Coronary artery (tissue), 2 donors: ENCODE measurements around the gene XYLT2.

Source experiments
- DNase-seq: peaks from one replicate; pipeline ENCODE4 v3.0.0-alpha.2; 2017; ENCODE audit warnings: low spot score
- H3K27ac ChIP-seq, 2 donors: fragments of 200-600 bp; sonication (generic); one replicate each; pipeline ENCODE4 v1.5.1; 2016 to 2019
- H3K4me3 ChIP-seq: fragments of 200-600 bp; sonication (generic); 2 replicates; pipeline ENCODE4 v1.5.1; 2016; ENCODE audit warnings: mild to moderate bottlenecking, moderate library complexity
- CTCF ChIP-seq: fragments of 200-600 bp; sonication (generic); IDR thresholded peaks from one replicate; pipeline ENCODE4 v1.5.1; 2019; ENCODE audit warnings: antibody characterized with exemption

The XYLT2 gene

GRCh38 chr17:50350733-50351132 is 4.8 kb downstream of the XYLT2 start:
- no peak for TF ChIP-seq CTCF
- no peak for DNase-seq
- Histone ChIP-seq H3K27ac (no peak overlapping the region), H3K4me3 (no peak overlapping the region)

GRCh38 chr17:50352072-50352692 is 6.3 kb downstream of the XYLT2 start:
- H3K4me3 ChIP-seq: no peak overlapping the region
- no peak for TF ChIP-seq CTCF
- no peak overlapping the region for H3K27ac ChIP-seq
- no peak for DNase-seq

- TF ChIP-seq CTCF: no peak
- Histone ChIP-seq H3K27ac (no peak overlapping the region), H3K4me3 (no peak overlapping the region)
- DNase-seq: no peak
These were observed 7.0 kb downstream of the XYLT2 start for GRCh38 chr17:50352693-50353599.

- Histone ChIP-seq H3K27ac (no peak overlapping the region), H3K4me3 (no peak overlapping the region)
- no peak for DNase-seq
- TF ChIP-seq CTCF: no peak
These were observed 7.8 kb downstream of the XYLT2 start for GRCh38 chr17:50353600-50354195.

- Histone ChIP-seq H3K27ac (no peak overlapping the region), H3K4me3 (no peak overlapping the region)
- no peak for DNase-seq
- no peak for TF ChIP-seq CTCF
These were observed 8.3 kb downstream of the XYLT2 start for GRCh38 chr17:50354198-50354597.

- TF ChIP-seq CTCF: no peak
- Histone ChIP-seq H3K4me3 (no peak overlapping the region), H3K27ac (no peak overlapping the region)
- DNase-seq: no peak
These were observed 8.8 kb downstream of the XYLT2 start for GRCh38 chr17:50354776-50355175.
